Esophagus muscularis mucosa (tissue), 4 donors: ENCODE results near the gene TMEM248. TPM values are rescaled to one million over a fixed set of nuclear protein-coding genes. Genes with fewer than 3 reads are reported as not detected.
A peak's percentile ranks its signal among the peaks of the same experiment; 100 is the strongest.

Source experiments
- DNase-seq: peaks from one replicate; pipeline ENCODE4 v3.0.0-alpha.2; 2017; ENCODE audit errors: extremely low spot score
- H3K27ac ChIP-seq, 4 donors: fragments of 200-600 bp; sonication (generic); replicated peaks in 1 of 4; 1 replicate in 3 of 4; 2 replicates in 1 of 4; pipeline ENCODE4 v1.5.1; 2016 to 2019; ENCODE audit warnings: mild to moderate bottlenecking in 1 of 4
- H3K27me3 ChIP-seq, 4 donors: fragments of 200-600 bp; sonication (generic); one replicate each; pipeline versions ENCODE4 v1.5.1 to v1.6.0; 2016 to 2019
- H3K36me3 ChIP-seq, 4 donors: fragments of 200-600 bp; sonication (generic); one replicate each; pipeline ENCODE4 v1.5.1; 2016 to 2019
- H3K4me1 ChIP-seq, 4 donors: fragments of 200-600 bp; sonication (generic); one replicate each; pipeline ENCODE4 v1.5.1; 2016 to 2019
- H3K4me3 ChIP-seq, 4 donors: fragments of 200-600 bp; sonication (generic); 1 replicate in 2 of 4; 2 replicates in 2 of 4; pipeline ENCODE4 v1.5.1; 2016 to 2019; ENCODE audit warnings: mild to moderate bottlenecking in 4 of 4, moderate library complexity in 1 of 4
- H3K9me3 ChIP-seq, 4 donors: fragments of 200-600 bp; sonication (generic); 1 replicate in 3 of 4; 2 replicates in 1 of 4; pipeline ENCODE4 v1.5.1; 2016 to 2019
- EP300 ChIP-seq: sonication (generic); formaldehyde crosslinking; IDR thresholded peaks from one replicate; pipeline ENCODE4 v1.6.1; 2017; ENCODE audit warnings: antibody characterized with exemption
- POLR2A ChIP-seq: fragments of 450-650 bp; IDR thresholded peaks from one replicate; pipeline ENCODE4 v1.6.1; 2017; ENCODE audit warnings: antibody characterized with exemption, moderate library complexity, mild to moderate bottlenecking, low read depth
- POLR2AphosphoS5 ChIP-seq, 2 donors: sonication (generic); formaldehyde crosslinking; IDR thresholded peaks; one replicate each; pipeline ENCODE4 v1.6.1; 2017; ENCODE audit warnings: antibody characterized with exemption in 2 of 2
- WGBS: methylation state at CpG from one replicate; pipeline ENCODE4 v1.1.5; 2018; 5-methylcytosine and 5-hydroxymethylcytosine counted together
- intact Hi-C: fragments of 100-400 bp; cut with DNase I; formaldehyde crosslinking; loops from one replicate; pipeline ENCODE4 v1.15.1; 2023
- total RNA-seq, 4 donors: library from RNA; depleted of rRNA; stranded (reverse); fragments of >200 nt; gene quantifications; one replicate each; pipeline versions ENCODE4 v1.1.0 to v1.2.1, GENCODE V29; 2016
- TF ChIP-seq, protein P1 (sequence below), 3 experiments: fragments of 200-600 bp in 2 of 3; fragments of 450-650 bp in 1 of 3; sonication (generic) in 2 of 3; IDR thresholded peaks; one replicate each; pipeline ENCODE4 v1.5.1; 2017 to 2019; ENCODE audit warnings: antibody characterized with exemption in 3 of 3, mild to moderate bottlenecking in 2 of 3, moderate library complexity in 1 of 3

TMEM248 gene
- total RNA-seq, 4 donors from 2014 or later: 87.6 to 113 (median 99.7) TPM

DNA sequence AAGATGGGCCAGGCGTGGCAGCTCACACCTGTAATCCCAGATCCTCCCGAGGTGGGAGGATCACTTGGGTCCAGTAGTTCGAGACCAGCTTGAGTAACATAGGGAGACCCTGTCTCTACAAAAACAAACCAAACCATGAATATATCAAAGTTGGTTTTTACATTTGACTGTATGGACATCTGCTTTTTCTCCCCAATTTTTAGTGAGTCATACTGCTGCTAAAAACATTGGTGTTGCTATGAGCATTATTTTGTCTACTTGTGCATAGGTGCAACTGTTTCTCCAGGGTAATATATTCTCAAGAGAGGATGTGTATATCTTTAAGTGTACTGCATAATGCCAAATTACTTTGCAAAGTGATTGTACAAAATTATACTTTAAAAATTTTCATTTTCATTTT lies 769 bp upstream of the TMEM248 start:
- intact Hi-C loops: loop anchor here (10.0 kb wide), 1 partner anchor 75 kb away; no protein-coding TSS in a partner anchor
- peaks cover 30 to 46% (median 41%) of the 10 kb centered on the region in 4 donors for H3K4me1 ChIP-seq
- 76% methylated on average over 3 of the region's 3 CpGs for WGBS
- DNase-seq: no peak
- H3K27me3 ChIP-seq: no peaks in the 10 kb centered on the region
- H3K9me3 ChIP-seq: no peaks in the 10 kb centered on the region
- H3K27ac ChIP-seq: peak overlapping the region; percentile 76 to 90 (median 84)
- TF ChIP-seq EP300 (no peak), POLR2AphosphoS5 (IDR thresholded peaks at IDR 0.05) (no peak), POLR2A (no peak)
- TF ChIP-seq, protein P1, sequence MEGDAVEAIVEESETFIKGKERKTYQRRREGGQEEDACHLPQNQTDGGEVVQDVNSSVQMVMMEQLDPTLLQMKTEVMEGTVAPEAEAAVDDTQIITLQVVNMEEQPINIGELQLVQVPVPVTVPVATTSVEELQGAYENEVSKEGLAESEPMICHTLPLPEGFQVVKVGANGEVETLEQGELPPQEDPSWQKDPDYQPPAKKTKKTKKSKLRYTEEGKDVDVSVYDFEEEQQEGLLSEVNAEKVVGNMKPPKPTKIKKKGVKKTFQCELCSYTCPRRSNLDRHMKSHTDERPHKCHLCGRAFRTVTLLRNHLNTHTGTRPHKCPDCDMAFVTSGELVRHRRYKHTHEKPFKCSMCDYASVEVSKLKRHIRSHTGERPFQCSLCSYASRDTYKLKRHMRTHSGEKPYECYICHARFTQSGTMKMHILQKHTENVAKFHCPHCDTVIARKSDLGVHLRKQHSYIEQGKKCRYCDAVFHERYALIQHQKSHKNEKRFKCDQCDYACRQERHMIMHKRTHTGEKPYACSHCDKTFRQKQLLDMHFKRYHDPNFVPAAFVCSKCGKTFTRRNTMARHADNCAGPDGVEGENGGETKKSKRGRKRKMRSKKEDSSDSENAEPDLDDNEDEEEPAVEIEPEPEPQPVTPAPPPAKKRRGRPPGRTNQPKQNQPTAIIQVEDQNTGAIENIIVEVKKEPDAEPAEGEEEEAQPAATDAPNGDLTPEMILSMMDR (IDR thresholded peaks at IDR 0.05): no peak
- H3K4me3 ChIP-seq: peak overlapping the region; percentile 88 to 98 (median 96)
- H3K36me3 ChIP-seq: peaks cover 0 to 8% (median 6%) of the 10 kb centered on the region in 4 donors

DNA sequence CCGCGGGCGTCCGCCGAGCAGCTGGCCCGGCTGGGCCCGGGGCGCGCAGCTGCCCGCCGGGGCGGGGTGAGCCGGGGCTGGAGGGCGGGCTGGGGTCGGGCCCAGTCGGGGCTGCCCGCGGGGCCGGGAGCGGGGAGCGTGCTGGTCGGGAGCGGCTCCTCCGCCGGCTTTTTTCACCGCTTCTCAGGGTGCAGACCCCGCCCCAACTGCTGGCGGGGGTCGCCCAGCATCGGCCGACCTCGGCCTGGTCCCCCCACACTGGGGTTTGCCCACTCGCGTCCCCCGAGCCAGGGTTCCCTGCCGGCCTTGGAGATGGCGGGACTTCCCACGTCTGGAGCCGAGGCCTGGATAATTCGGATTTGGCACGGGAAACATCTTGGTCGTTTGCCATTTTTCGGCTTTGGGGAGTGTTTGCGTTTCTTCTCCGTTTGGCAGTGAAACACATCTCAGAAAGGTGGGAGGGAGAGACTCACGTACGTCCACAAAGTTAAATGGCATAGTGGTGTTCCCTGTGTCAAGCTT lies 432 bp downstream of the TMEM248 start:
- DNase-seq: no peak
- Histone ChIP-seq H3K27me3 (no peaks in the 10 kb centered on the region), H3K4me1 (peaks cover 30 to 57% (median 51%) of the 10 kb centered on the region in 4 donors), H3K36me3 (peaks cover 0 to 11% (median 8%) of the 10 kb centered on the region in 4 donors), H3K4me3 (peak overlapping the region; percentile 88 to 98 (median 96)), H3K27ac (peak overlapping the region; percentile 76 to 90 (median 84)), H3K9me3 (no peaks in the 10 kb centered on the region)
- no peak for TF ChIP-seq POLR2A
- TF ChIP-seq EP300: no peak
- TF ChIP-seq, protein P1 (IDR thresholded peaks at IDR 0.05): no peak
- TF ChIP-seq POLR2AphosphoS5 (IDR thresholded peaks at IDR 0.05): no peak
- intact Hi-C loops: loop anchor here (10.0 kb wide), 1 partner anchor 77 kb away; no protein-coding TSS in a partner anchor
- WGBS: 0% methylated on average over 12 of the region's 47 CpGs

DNA sequence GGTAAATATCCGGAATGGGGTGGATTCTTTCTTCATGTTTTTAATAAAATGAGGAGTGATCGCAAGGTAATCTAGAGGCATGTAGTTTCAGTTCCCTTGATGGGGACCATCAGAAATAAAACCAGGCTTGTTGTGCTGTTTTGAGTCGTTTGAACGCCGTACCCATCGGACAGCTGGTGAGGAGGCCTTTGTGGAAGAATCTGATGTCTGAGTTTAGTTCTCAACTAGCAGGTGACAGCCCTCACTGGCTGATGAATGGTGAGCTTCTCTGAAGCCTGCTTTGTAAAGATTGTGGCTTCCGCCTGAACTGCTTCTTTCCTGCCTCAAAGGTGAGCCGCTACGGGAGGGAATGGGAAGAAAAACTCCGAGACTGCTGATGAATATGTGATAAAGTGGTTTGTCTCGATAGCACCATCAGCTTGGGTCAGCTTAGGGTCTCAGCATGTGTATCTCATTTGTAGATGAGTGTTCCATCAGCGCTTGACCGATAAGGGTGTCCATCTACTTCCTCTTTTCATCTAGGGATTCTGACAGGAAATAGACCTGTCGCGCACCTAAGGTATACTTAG lies 977 bp downstream of the TMEM248 start:
- peak overlapping the region; percentile 76 to 90 (median 84) for H3K27ac ChIP-seq
- peaks cover 30 to 61% (median 54%) of the 10 kb centered on the region in 4 donors for H3K4me1 ChIP-seq
- peak overlapping the region; percentile 88 to 98 (median 96) for H3K4me3 ChIP-seq
- H3K36me3 ChIP-seq: peaks cover 0 to 11% (median 8%) of the 10 kb centered on the region in 4 donors
- DNase-seq: no peak
- no peaks in the 10 kb centered on the region for H3K9me3 ChIP-seq
- TF ChIP-seq POLR2AphosphoS5 (IDR thresholded peaks at IDR 0.05) (no peak), EP300 (no peak), POLR2A (no peak)
- TF ChIP-seq, protein P1 (IDR thresholded peaks at IDR 0.05): no peak
- intact Hi-C loops: loop anchor here (10.0 kb wide), 1 partner anchor 77 kb away; no protein-coding TSS in a partner anchor
- no peaks in the 10 kb centered on the region for H3K27me3 ChIP-seq
- 12% methylated on average over 15 of the region's 15 CpGs for WGBS

DNA sequence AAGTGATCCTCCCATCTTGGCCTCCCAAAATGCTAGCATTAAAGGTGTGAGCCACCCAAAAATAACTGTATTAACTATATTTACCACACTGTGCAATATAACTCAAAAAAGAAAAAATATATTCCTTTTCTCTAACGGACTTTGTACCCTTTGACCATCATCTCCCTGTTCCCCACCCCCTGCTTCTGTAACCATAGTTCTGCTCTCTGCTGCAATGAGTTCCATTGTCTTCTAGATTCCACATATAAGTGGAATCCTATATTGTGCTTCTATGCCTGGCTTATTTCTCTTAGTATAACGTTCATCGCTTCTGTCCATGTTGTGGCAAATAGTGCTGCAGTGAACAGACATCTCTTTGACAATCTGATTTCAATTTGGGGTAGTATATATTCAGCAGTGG lies 4.2 kb downstream of the TMEM248 start:
- Histone ChIP-seq H3K36me3 (peaks cover 0 to 11% (median 8%) of the 10 kb centered on the region in 4 donors), H3K4me3 (no peak overlapping the region), H3K27me3 (no peaks in the 10 kb centered on the region), H3K27ac (no peak overlapping the region), H3K4me1 (peaks cover 40 to 90% (median 74%) of the 10 kb centered on the region in 4 donors), H3K9me3 (no peaks in the 10 kb centered on the region)
- intact Hi-C loops: loop anchor here (10.0 kb wide), 1 partner anchor 80 kb away; no protein-coding TSS in a partner anchor
- TF ChIP-seq, protein P1 (IDR thresholded peaks at IDR 0.05): no peak
- no peak for TF ChIP-seq POLR2A
- TF ChIP-seq POLR2AphosphoS5 (IDR thresholded peaks at IDR 0.05): no peak
- no peak for TF ChIP-seq EP300
- 90% methylated on average over 3 of the region's 3 CpGs for WGBS
- DNase-seq: no peak
